Colonic mucosa (tissue), 4 donors: Measurements from ENCODE around the gene ATXN1. TPM values are rescaled to one million over a fixed set of nuclear protein-coding genes. Genes with fewer than 3 reads are reported as not detected.

ENCODE experiments used
- DNase-seq: peaks from one replicate; pipeline ENCODE4 v3.0.0-alpha.2; 2020
- H3K27ac ChIP-seq: fragments of 200-600 bp; one replicate; pipeline ENCODE4 v1.8.0; 2021
- H3K27me3 ChIP-seq: fragments of 200-600 bp; one replicate; pipeline ENCODE4 v1.8.0; 2021
- H3K36me3 ChIP-seq: fragments of 200-600 bp; one replicate; pipeline ENCODE4 v1.8.0; 2021
- H3K4me1 ChIP-seq: fragments of 200-600 bp; one replicate; pipeline ENCODE4 v1.8.0; 2021; ENCODE audit warnings: mild to moderate bottlenecking
- H3K4me3 ChIP-seq: fragments of 200-600 bp; one replicate; pipeline ENCODE4 v1.8.0; 2021
- H3K9ac ChIP-seq, 2 donors: one replicate each; pipeline ENCODE4 v1.7.0; 2013; ENCODE audit warnings: control low read depth in 2 of 2, low read depth in 2 of 2, low read length in 2 of 2
- H3K9me3 ChIP-seq: fragments of 200-600 bp; one replicate; pipeline ENCODE4 v1.8.0; 2021
- intact Hi-C: fragments of 100-400 bp; cut with DNase I; formaldehyde crosslinking; loops from one replicate; pipeline ENCODE4 v1.14.1; 2022
- total RNA-seq, 2 donors: library from RNA; stranded (reverse); fragmentation: NEBNext Ultra II Directional in 1 of 2; extraction: Animal tissue kit (Norgen Biotek cat#: 25700) in 1 of 2; gene quantifications; one replicate each; pipeline ENCODE4 v1.2.1, GENCODE V29; 2021
- TF ChIP-seq, protein P1 (sequence below): fragments of 200-600 bp; IDR thresholded peaks from one replicate; pipeline ENCODE4 v1.8.0; 2022; ENCODE audit warnings: antibody characterized with exemption, mild to moderate bottlenecking
- donor health status: healthy.
- donor health status: DM: no; HTN: no; CAD: no.
- donor health status: DM: no; HTN: no; CAD: no.

Gene ATXN1
- total RNA-seq, 2 donors from 2014 or later = 24.5 to 41.9 TPM

DNA sequence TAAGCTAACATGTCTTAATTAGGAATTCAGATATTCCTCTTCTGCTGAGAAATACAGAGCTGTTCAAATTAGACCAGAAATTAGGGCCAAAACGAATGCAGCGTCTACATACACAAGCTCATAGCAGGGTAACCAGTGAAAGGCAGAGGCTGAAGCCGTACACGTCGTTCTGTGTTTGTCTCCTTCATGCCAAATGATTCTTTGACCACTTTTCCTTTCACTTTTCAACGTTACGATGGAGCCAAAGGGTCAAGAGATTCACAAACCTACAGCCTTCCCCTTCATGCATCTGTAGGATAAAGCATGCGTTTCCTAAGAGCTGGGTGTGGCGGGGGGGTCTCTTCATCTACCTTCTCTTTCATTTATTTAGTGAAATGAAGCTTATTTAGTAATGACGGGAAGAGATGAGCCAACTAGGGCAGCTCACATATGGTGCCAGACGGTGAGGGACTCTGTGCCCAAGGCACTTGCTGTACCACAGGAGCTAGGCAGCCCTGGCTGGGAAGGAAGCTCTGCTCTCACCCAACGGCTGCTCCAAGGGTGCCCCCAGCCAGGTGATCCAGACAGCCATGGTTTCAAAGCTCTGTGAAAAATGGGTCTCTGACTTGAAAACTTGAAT, 178.0 kb downstream of the ATXN1 start:
- H3K4me1 ChIP-seq = no peaks in the 10 kb centered on the region
- no peak for DNase-seq
- no peak overlapping the region for H3K9ac ChIP-seq
- intact Hi-C loops = no loop called here
- TF ChIP-seq, protein P1, sequence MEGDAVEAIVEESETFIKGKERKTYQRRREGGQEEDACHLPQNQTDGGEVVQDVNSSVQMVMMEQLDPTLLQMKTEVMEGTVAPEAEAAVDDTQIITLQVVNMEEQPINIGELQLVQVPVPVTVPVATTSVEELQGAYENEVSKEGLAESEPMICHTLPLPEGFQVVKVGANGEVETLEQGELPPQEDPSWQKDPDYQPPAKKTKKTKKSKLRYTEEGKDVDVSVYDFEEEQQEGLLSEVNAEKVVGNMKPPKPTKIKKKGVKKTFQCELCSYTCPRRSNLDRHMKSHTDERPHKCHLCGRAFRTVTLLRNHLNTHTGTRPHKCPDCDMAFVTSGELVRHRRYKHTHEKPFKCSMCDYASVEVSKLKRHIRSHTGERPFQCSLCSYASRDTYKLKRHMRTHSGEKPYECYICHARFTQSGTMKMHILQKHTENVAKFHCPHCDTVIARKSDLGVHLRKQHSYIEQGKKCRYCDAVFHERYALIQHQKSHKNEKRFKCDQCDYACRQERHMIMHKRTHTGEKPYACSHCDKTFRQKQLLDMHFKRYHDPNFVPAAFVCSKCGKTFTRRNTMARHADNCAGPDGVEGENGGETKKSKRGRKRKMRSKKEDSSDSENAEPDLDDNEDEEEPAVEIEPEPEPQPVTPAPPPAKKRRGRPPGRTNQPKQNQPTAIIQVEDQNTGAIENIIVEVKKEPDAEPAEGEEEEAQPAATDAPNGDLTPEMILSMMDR = no peak
- H3K27ac ChIP-seq = no peak overlapping the region
- no peaks in the 10 kb centered on the region for H3K27me3 ChIP-seq
- H3K4me3 ChIP-seq = peak overlapping the region; percentile 2
- no peaks in the 10 kb centered on the region for H3K36me3 ChIP-seq
- H3K9me3 ChIP-seq = no peaks in the 10 kb centered on the region

DNA sequence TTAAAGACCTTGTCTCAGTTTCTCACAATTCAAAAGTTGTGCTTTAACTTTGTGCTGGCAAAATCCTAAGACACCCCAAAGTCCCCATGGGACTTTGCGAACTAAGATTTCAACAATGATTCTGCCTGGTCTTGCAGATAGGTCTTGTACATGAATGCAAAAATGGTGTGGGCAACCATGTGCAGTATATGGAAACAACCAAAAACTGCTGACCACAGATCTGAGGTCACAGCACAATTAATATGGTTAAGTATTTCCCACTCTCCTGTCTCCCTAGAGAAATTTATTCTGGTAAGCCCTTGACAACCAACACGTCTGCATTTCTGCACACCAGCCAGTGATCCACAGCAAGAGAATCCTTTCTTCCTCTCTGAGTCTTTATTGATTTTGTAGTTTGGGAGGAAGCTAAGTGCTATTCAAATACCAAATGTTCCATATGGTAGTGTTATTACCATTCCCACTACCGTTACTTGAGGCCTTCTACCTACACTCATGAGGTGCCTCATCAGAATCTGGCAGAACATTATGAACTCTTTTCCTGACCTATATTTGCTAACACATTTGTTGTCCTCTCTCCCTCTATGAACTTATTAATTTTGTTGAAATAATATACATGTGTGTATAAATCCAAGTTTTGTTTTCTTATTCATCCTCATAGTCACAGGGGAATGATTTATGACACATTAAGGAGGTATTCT, 178.7 kb downstream of the ATXN1 start:
- intact Hi-C loops = no loop called here
- Histone ChIP-seq H3K27me3 (no peaks in the 10 kb centered on the region), H3K4me3 (no peak overlapping the region), H3K9ac (no peak overlapping the region), H3K4me1 (no peaks in the 10 kb centered on the region), H3K36me3 (no peaks in the 10 kb centered on the region), H3K27ac (no peak overlapping the region), H3K9me3 (no peaks in the 10 kb centered on the region)
- DNase-seq = no peak
- TF ChIP-seq, protein P1 = no peak

GRCh38 chr6:16578695-16579285, 182.5 kb downstream of the ATXN1 start:
- Histone ChIP-seq H3K27me3 (no peaks in the 10 kb centered on the region), H3K9ac (no peak overlapping the region), H3K9me3 (no peaks in the 10 kb centered on the region), H3K4me3 (no peak overlapping the region), H3K4me1 (no peaks in the 10 kb centered on the region), H3K36me3 (no peaks in the 10 kb centered on the region), H3K27ac (no peak overlapping the region)
- TF ChIP-seq, protein P1 = no peak
- intact Hi-C loops = no loop called here
- DNase-seq = no peak

GRCh38 chr6:16576451-16577368, 184.6 kb downstream of the ATXN1 start:
- TF ChIP-seq, protein P1 = no peak
- H3K27me3 ChIP-seq = no peaks in the 10 kb centered on the region
- H3K4me3 ChIP-seq = no peak overlapping the region
- no peaks in the 10 kb centered on the region for H3K36me3 ChIP-seq
- intact Hi-C loops = no loop called here
- peak overlapping the region; percentile 45 for H3K27ac ChIP-seq
- H3K9me3 ChIP-seq = no peaks in the 10 kb centered on the region
- peak overlapping the region in 1 of 2 donors; percentile 19 for H3K9ac ChIP-seq
- no peaks in the 10 kb centered on the region for H3K4me1 ChIP-seq
- peak; percentile 29 for DNase-seq

DNA sequence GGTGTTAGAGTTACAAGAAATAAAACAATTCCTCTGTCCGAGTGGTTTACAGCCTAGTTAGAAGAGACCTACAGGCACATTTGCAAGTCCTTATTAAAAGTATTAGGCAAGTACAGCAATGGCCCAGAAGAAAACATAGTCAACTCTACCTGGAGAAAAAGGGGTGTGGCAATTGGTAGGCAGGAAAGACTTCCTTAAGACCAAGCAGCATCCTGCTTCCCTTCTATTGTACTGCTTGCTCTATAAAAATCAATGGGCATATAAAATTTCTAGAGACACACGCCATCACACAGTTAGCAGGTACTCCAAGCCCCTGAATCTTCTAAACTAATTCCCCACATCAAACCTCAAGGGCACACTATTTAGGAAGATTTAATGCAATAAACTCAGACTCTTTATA, 185.6 kb downstream of the ATXN1 start:
- H3K27me3 ChIP-seq = no peaks in the 10 kb centered on the region
- no peaks in the 10 kb centered on the region for H3K9me3 ChIP-seq
- no peaks in the 10 kb centered on the region for H3K4me1 ChIP-seq
- H3K27ac ChIP-seq = peak overlapping the region; percentile 45
- H3K4me3 ChIP-seq = no peak overlapping the region
- no peak overlapping the region for H3K9ac ChIP-seq
- DNase-seq = no peak
- TF ChIP-seq, protein P1 = no peak
- no peaks in the 10 kb centered on the region for H3K36me3 ChIP-seq
- intact Hi-C loops = no loop called here
